Left renal pelvis (tissue), 4 donors: ENCODE measurements around the gene CST6. TPM values are rescaled to one million over a fixed set of nuclear protein-coding genes. Genes with fewer than 3 reads are reported as not detected.
A peak's percentile ranks its signal among the peaks of the same experiment; 100 is the strongest.

Experiments
- DNase-seq, 4 donors: peaks; one replicate each; pipeline ENCODE4 v3.0.0-alpha.2; 2013; ENCODE audit warnings: low read depth in 4 of 4, low spot score in 3 of 4
- polyA plus RNA-seq, 4 donors: library from polyadenylated mRNA; unstranded; fragments of 120-200 nt; gene quantifications; one replicate each; pipeline ENCODE4 v1.2.1, GENCODE V29; 2013; ENCODE audit not compliant: insufficient read length in 4 of 4

The CST6 gene
- polyA plus RNA-seq, 4 donors, result not detected

DNA sequence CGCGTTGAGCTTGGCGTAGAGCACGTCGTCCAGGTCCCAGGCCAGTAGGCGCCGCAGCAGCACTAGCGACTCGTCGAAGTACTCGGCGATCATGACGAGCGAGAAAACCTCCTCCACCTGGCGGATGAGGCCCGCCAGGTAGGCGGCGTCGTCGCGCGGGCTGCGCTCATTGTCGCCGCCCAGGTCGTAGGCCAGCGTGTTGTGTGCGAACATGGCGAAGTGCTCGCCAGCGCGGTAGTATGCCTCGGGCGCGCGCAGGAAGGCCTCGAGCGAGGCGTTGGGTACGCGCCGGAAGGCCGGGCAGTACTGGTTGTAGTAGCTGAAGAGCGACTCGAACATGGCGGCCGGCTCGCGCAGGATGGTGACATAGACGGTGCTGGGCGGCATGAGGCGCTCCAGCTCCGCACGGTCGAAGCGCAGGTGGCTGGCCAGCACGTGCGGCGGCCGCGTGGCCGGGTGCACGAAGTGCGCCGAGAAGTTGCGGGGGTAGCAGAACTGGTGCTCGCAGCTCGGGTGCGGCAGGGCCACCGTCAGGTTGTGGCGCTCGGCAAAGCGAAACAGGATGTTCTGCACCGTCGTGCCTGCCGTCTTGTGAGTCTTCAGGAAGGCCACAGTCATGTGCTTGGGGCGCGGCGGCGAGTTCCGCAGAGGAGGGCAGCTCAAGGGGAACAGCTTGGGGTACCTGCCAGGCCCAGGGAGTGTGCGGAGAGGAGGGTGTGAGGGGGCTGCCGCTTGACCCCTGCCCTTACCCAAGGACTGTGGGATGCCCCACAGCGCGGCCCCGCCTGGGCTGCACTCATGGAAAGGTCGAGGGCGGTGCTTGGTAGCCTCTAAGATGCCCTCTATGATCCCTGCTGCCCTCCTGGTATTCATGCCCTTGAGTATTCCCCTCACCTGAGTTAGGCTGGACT lies 31.4 kb downstream of the CST6 start:
- no peak for DNase-seq

DNA sequence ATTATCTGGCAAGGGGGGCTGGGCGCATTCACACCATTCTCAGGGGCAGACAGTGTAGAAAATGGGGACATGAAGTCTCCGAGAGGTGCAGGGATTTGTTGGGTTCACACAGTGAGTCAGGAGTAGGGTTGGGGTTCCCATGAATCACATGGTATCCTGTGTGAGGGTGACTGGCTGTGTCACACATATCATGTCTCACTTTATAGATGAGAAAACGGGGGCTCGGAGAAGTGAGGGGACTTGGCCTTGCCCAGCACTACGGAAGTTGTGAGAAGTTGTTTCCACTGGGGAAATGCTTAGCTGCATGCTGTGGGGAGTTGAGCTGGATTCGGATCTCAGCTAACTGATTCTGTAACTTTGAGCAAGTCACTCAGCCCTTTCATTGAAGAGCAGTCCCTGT lies 32.9 kb downstream of the CST6 start:
- no peak for DNase-seq

DNA sequence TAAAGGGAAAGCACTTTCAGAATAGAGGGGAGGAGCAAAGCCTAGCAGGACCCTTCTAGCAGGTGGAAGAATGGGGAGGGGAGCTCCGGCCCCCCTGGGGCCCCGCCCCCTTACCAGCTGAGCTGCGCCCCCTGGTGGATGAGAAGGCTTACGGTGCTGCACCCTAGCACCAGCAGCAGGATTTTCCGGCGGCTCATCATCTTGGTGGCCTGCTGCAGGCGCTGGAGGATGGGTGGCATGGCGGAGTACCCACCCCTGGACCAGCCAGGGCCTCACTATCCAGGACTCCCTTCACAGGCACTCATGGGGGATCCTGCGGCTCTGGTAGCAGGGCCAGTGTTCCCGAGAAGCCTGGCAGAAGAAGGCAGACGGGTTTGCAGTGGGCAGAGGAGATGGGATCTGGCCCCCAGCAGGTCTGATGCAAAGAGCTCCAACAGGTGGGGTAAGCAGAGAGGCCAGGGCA lies 33.4 kb downstream of the CST6 start:
- DNase-seq, result no peak

DNA sequence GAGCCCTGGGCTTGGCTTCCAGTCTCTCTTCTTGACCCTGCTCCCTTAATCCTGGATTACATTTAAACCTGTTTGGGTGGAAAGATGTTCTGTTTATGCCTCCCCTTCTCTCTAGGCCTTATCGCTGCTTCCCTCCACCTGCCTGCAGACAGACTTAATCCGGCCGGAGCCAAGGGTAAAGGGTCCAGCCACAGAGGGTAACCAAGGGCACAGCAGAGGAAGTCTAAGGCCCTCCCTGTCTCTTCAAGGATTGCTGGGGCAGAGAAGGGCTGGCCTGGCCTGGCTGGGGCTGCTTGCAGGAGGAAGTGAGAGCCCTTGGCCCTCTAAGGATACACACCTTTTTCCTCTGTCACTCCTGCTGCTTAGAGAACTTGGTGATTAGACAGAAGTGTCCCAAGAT lies 35.1 kb downstream of the CST6 start:
- DNase-seq, result no peak

DNA sequence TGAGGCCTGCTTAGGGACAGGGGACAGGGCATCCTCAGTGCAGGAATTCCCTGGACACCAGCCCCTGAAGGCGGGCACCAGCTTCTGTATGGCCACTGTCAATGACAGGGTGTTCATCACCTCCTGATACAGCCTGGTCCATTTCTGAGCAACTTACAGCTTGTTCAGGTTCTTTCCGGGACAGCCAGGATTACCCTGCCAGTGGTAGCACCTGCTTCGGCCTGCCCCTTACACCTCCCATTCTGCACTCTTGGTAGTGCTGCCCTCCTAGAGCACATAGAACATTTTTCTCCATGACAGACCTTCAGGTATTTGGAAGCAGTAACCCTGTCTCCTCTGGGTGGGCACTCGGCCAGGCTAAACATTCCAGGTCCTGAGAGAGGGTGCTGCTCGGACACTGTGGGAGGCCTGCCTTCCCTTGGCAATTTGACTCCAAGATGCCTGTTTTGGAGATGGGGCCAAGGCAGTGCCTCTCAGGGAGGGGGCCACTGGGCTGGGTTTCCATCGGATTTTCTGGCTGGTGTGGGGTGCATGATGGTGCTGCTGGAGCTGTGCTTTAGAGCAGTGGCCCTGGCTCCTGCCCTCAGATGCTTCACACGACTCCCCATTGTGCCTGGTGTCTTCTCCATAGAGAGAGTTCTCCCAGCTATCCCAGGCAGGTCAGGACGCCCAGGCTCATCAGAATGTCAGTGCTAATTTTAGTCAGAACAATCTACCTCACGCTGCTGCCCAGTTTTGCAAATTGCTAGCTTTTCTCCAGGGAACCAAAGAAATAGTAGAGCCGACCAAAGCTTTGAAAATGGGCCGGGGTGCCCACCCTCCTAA lies 35.9 kb downstream of the CST6 start:
- DNase-seq, result no peak

DNA sequence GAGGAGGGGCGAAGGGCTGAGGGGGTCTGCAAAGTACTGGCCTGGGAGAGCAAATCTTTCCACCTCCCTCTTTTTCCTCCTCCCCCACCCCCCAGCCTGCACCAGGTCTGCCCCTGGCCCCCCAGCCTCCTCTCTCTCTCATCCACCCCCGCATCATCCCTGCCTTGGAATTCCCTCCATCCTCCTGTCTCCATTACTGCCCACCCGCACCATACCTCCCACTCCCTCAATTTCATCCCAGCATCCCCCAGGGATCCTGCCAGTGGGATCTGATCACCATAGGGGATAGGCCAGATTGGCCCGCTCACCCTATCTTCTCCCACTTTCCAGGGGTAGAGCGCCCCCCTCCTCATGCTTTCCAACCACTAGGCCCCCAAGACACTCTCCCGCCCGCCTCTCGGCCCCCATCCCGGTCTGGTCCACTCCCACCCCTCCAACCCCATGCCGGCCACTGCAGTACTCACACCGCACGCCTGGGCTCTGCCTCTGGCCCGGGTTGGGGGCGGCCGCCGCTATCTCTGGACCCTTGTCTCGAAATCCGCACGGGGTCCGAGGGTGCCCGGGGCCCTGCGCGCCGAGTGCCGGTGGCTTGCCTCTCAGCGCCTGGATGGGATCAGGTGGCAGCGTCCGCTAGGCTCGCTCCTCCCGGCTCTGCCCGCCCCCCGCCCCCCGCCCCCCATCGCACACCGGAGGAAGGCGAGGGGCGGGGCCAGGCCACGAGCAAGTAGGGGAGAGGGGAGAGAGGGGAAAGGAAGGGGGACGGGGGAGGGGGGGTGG lies 36.9 kb downstream of the CST6 start, which contains the start of gene GAL3ST3:
Gene GAL3ST3 (minus strand): TSS at position 615 of the 777 bp plus-strand sequence. CDS start 3,746 bp downstream, outside the sequence.
- no peak for DNase-seq

DNA sequence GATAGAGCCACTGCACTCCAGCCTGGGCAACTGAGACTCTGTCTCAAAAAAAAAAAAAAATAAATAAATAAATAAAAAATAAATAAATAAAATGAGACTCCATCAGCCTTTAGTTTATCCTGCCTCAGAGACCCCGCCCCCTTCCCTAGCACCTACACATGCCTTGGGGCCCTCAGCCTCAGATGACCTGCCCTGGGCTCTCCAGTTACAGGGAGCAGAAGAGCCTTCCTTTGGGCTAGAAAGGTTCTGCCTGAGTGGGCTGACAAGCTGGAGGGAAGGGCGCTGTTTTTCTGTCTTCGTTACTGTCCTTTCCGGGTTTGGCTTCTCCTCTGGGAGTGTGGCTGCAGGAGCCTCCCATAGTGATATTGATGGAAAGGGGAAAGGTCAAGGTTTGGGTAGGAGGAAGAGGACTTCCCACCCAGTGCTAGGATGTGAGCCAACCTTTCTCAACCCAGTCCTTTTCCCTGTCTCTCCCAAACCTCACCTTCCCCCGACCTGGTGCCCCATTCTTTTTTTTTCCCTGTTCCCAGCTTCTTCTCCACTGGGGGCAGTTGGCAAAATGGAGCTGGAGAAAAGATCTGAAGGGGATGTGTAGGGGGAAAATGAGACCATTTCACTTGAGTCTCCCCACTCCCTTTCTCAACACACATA lies 38.9 kb downstream of the CST6 start:
- no peak for DNase-seq

DNA sequence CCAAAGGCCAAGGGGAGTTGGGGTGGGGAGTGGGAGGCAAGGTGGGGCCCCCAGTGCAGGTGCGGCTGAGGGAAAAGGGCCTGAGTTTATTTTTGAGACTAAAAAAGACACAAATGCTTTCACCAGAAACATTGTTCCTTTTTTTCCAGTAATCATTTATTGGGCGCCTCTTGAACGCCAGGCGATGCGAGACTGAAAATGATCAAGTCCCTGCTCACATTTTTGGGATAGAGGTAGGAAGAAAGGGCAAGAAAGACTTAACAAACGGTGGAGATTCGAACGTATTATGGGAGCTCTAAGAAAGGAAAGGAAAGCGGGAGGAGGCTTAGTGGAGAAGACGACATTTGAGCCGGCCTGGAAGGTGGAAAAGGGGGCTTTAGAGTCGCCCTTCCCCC lies 39.6 kb downstream of the CST6 start:
- DNase-seq, result no peak

DNA sequence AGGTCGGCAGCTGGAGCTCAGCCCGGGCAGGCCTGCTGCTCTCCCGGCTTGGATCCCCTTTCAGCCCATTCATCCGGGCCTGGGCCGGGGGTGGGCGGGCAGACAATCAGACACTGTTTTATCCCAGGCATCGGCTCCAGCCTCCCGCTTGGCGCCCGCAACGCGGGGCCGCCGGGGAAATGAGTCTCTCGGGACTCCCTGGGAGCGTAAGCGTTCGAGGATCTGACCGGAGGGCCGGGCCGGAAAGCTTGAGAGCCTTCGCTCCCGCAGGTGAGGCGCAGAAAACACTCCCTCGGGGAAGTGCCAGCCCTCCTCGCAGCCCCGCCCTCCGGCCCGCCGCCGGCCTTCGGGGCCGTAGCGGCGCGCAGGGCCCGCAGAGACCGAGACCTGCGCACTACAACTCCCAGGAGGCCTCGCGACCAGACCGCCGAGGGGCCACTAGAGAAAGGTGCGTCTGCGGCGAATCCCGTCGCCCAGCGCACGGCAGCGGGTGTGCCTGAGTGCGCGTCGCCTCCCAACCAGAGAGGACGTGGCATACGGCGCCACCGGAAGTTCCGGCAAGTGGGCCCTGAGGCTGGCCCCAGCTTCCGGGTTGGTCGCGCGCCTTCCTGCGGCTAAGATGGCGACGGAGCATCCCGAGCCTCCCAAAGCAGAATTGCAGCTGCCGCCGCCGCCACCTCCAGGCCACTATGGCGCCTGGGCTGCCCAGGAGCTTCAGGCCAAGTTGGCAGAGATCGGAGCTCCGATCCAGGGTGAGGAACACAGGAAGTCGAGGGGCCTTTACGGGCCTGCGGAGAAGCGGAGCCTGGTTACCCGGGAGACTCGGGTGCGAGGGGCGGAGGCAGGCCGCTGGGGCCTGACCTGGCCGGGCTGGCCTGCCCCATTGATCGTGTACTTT lies 40.2 kb downstream of the CST6 start, which contains the start of gene SF3B2:
Gene SF3B2 (plus strand): TSS at position 599 of the 898 bp plus-strand sequence. CDS start 21 bp downstream, at position 620.
- peak; percentile 91 to 96 (median 94) for DNase-seq

DNA sequence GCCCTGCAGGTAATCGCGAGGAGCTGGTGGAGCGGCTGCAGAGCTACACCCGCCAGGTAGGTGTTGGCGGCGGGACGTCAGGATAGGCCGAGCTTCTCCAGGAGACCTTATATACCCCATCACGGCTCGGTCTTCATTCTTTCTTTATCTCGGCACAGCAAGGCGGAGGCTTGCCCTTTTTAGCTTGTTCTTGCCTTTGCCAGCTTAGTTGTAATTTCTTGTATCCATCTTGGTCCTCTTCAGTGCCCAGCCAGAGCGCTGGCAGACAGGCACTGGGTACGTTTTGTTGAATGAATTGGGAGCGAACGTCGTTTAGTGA lies 40.8 kb downstream of the CST6 start:
- DNase-seq, result no peak

DNA sequence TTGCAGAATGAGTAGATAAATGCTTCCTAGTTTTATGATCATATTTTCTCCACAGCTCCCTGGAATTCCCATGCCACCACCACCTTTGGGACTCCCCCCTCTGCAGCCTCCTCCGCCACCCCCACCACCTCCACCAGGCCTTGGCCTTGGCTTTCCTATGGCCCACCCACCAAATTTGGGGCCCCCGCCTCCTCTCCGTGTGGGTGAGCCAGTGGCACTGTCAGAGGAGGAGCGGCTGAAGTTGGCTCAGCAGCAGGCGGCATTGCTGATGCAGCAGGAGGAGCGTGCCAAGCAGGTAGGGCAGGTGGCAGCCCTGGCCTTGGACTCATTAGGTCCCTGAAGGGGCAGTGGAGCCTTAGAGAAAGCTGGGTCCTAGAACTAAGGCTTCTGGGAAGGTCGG lies 43.2 kb downstream of the CST6 start:
- no peak for DNase-seq

DNA sequence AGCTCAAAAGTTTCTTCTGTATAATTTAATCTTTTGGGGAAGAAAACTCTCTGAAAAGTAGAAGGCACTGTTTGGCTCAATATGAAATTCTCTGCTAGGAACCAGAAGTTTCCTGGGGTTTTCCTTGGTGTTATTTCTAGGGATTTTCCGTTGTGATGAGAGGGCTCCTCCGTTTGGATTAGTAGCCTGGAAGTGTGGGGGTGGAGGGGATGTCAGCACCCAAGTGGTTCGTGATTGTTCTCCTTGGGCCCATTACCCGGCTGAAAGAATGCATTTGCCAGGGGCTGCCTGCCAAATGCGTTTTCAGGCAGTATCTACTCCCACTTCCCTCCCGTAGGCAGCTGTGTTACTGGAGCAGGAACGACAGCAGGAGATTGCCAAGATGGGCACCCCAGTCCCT lies 44.7 kb downstream of the CST6 start:
- no peak for DNase-seq

DNA sequence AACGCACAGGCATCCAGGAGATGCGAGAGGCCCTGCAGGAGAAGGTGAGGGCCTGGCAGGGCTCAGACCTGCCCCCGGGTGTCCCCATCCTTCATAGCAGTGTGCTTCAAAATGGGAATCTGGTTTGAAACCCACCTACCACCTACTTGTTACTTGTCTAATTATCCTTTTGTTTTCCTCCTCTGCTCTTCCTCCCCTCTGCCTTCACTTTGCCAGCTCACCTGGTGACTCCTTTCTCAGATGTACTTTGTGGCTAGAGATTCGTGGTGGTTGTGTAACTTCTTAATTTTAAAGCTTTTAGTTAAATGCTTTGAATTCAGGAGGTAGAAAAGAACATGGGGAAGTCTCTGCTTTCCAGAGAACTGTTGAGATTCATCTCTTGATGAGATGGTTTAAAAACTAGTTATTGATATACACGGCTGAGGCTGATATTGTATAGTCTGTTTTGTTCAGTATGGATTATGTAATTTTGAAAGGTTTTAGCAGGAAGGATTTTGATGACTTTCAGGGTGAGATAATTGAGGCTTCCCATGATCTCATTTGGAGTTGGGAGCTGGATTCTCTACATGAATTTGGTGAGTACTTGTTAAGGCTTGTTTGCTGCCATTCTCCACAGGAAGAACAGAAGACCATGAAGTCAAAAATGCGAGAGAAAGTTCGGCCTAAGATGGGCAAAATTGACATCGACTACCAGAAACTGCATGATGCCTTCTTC lies 48.3 kb downstream of the CST6 start:
- DNase-seq, result no peak

DNA sequence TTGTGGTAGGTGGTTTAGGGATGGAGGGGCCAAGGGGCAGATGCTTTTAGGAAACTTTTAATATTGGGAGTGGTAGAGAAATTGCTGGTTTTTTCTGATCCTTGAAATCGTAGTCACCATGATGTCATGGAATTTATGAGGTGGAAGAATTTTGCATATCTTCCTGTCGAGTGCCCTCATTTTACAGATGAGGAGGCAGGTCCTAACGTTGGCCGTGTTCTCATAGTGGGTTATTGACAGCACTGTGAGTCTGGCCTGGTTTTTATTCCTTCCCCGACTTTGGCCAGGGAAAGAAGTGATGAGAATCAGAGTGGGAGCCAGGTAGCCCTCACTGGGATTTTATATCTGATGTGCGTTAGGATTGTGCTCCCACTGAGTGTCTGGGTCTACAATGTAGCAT lies 49.5 kb downstream of the CST6 start:
- DNase-seq, result no peak

DNA sequence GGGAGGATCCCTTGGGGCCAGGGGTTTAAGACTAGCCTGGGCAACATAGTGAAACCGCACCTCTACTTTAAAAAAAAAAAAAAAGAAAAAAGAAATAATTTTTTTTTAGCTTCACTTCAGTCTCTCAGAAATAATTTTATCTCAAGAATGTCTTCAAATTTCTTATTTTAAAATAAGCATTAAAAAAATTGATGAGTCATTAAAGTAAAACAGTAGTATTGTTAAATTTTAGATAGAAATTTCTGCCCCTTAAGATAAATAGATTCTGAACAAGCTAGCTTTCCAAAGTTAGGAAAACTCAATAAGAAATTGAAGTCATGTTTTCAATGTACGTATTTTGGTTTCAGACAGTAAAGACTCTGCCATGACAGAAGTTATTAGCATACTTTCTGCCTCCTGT lies 50.6 kb downstream of the CST6 start:
- no peak for DNase-seq
